ENCODE results near the gene MARVELD2. TPM values are rescaled to one million over a fixed set of nuclear protein-coding genes. Genes with fewer than 3 reads are reported as not detected.

The MARVELD2 gene
- total and polyA plus RNA-seq, 2 of the 13 experiments (the other 11 are each of a cell fraction or from before 2014, with no cell fraction given) = 11.1 to 15.4 TPM

GRCh38 chr5:69444127-69444754 is 29.3 kb downstream of the MARVELD2 start (continued):
- no peak for TF ChIP-seq ZNF749 (CRISPR knock-in tag; IDR thresholded peaks at IDR 0.05; ENCODE audit: borderline replicate concordance)
- TF ChIP-seq BCL6 (CRISPR knock-in tag; IDR thresholded peaks at IDR 0.05) = peak; percentile 68
- TF ChIP-seq TFAP4 (IDR thresholded peaks at IDR 0.05; ENCODE audit: borderline replicate concordance, low read depth) = peak; percentile 14; the same call in 1 of the 2 replicates
- TF ChIP-seq RXRB (CRISPR knock-in tag; IDR thresholded peaks at IDR 0.05; ENCODE audit: borderline replicate concordance) = 0 out of 2 replicates have a peak, but pooled peaks have one; percentile 51
- no peak; the same call in none of the 2 replicates for TF ChIP-seq RARA (CRISPR knock-in tag; IDR thresholded peaks at IDR 0.05)
- 0 out of 2 replicates have a peak, but pooled peaks have one; percentile 68 for TF ChIP-seq IRX3 (CRISPR knock-in tag; IDR thresholded peaks at IDR 0.05; ENCODE audit: borderline replicate concordance, low read depth)
- TF ChIP-seq HHEX (CRISPR knock-in tag; IDR thresholded peaks at IDR 0.05) = 0 out of 2 replicates have a peak, but pooled peaks have one; percentile 32
- no peak for TF ChIP-seq ZNF629 (CRISPR knock-in tag; conservative IDR thresholded peaks at IDR 0.05)
- TF ChIP-seq HNF1B (CRISPR knock-in tag; IDR thresholded peaks at IDR 0.05) = no peak
- TF ChIP-seq DBP (CRISPR knock-in tag; IDR thresholded peaks at IDR 0.05; ENCODE audit: not compliant biosample characterization) = no peak
- peak; percentile 58; the same call in 1 of the 2 replicates for TF ChIP-seq RFX1 (IDR thresholded peaks at IDR 0.05)
- no peak for TF ChIP-seq MYC (CRISPR knock-in tag; IDR thresholded peaks at IDR 0.05; ENCODE audit: borderline replicate concordance)
- TF ChIP-seq PRMT3 (CRISPR knock-in tag; IDR thresholded peaks at IDR 0.05; ENCODE audit: borderline replicate concordance, low read depth) = no peak
- no peak for TF ChIP-seq ZNF468 (CRISPR knock-in tag; IDR thresholded peaks at IDR 0.05)
- peak; percentile 56; the same call in 1 of the 2 replicates for TF ChIP-seq SMYD3 (CRISPR knock-in tag; IDR thresholded peaks at IDR 0.05)
- TF ChIP-seq HOXA5 (CRISPR knock-in tag; IDR thresholded peaks at IDR 0.05) = no peak
- no peak for TF ChIP-seq PAF1 (CRISPR knock-in tag; IDR thresholded peaks at IDR 0.05)
- no peak for TF ChIP-seq MTF1 (CRISPR knock-in tag; IDR thresholded peaks at IDR 0.05)
- TF ChIP-seq SAP130 (CRISPR knock-in tag; IDR thresholded peaks at IDR 0.05; ENCODE audit: low read depth) = peak; percentile 79
- no peak for TF ChIP-seq ZNF101 (CRISPR knock-in tag; IDR thresholded peaks at IDR 0.05; ENCODE audit: borderline replicate concordance, low read depth)
- no peak for TF ChIP-seq ZNF430 (CRISPR knock-in tag; IDR thresholded peaks at IDR 0.05)
- TF ChIP-seq PBX2 (CRISPR knock-in tag; IDR thresholded peaks at IDR 0.05) = no peak
- no peak for TF ChIP-seq MXD1 (CRISPR knock-in tag; IDR thresholded peaks at IDR 0.05)
- peak; percentile 75 for TF ChIP-seq ELF3 (CRISPR knock-in tag; IDR thresholded peaks at IDR 0.05)
- TF ChIP-seq ZNF883 (CRISPR knock-in tag; IDR thresholded peaks at IDR 0.05; ENCODE audit: not compliant biosample characterization) = no peak
- no peak for TF ChIP-seq ZNF274 (CRISPR knock-in tag; IDR thresholded peaks at IDR 0.05)
- no peak for TF ChIP-seq ZNF335 (CRISPR knock-in tag; IDR thresholded peaks at IDR 0.05)
- TF ChIP-seq GATAD2A (CRISPR knock-in tag; IDR thresholded peaks at IDR 0.05) = peak; percentile 87
- no peak for TF ChIP-seq WIZ (CRISPR knock-in tag; IDR thresholded peaks at IDR 0.05)

All from HepG2 (cell line).